GM12878 (cell line): Measurements from ENCODE around the gene ADGRL3. TPM values are rescaled to one million over a fixed set of nuclear protein-coding genes. Genes with fewer than 3 reads are reported as not detected.

Experiments used
- ATAC-seq: fragments of 200-7000 bp; cut with Tn5 transposase; 3 replicates; pipeline ENCODE4 v1.9.1; 2020; ENCODE audit warnings: mild to moderate bottlenecking, moderate library complexity
- BruUV-seq: library from RNA; stranded (reverse); fragments of 400-500 nt; replicated peaks from 2 replicates; lab custom pipeline; 2021; lab: Mats Ljungman, UMichigan
- CTCF ChIA-PET: fragments of 300-600 bp; sonication (Branson Sonifier 250); formaldehyde crosslinking; extraction: SDS; loops from one replicate; lab custom pipeline; 2021; ENCODE audit warnings: inconsistent platforms; lab: Yijun Ruan, JAX
- POLR2A ChIA-PET: fragments of 350-600 bp; formaldehyde crosslinking; extraction: SDS; loops from one replicate; lab custom pipeline; 2021; ENCODE audit warnings: inconsistent platforms; lab: Charles Lee
- RAD21 ChIA-PET: fragments of 300-600 bp; sonication (Branson Sonifier 250); formaldehyde crosslinking; loops from one replicate; lab custom pipeline; 2023; ENCODE audit warnings: antibody characterized with exemption; ENCODE audit not compliant: unreplicated experiment; lab: Charles Lee
- SMC1A ChIA-PET: fragments of 300-600 bp; sonication (Branson Sonifier 250); formaldehyde crosslinking; loops from one replicate; lab custom pipeline; 2023; ENCODE audit not compliant: unreplicated experiment, uncharacterized antibody; lab: Charles Lee
- DNase-seq: peaks from one replicate; pipeline ENCODE4 v3.0.0-alpha.2; 2011; ENCODE audit warnings: low read depth, low spot score
- FAIRE-seq: peaks from 3 replicates; lab custom pipeline; 2011; peaks lifted over from hg19 to GRCh38; lab: Jason Lieb, UNC
- H2AFZ ChIP-seq: 2 replicates; pipeline ENCODE4 v1.6.0; 2011; ENCODE audit warnings: low read depth, low read length, control low read depth; ENCODE audit not compliant: control insufficient read depth
- H3K27ac ChIP-seq: 2 replicates; pipeline ENCODE4 v1.5.1; 2011; ENCODE audit warnings: control low read depth; ENCODE audit not compliant: control insufficient read depth, insufficient read depth
- H3K27me3 ChIP-seq, 2 experiments: replicated peaks in 1 of 2; 2 replicates each; pipeline versions ENCODE4 v1.6.0 to v1.6.1; 2011; ENCODE audit warnings: low read length in 1 of 2; ENCODE audit not compliant: control insufficient read depth in 2 of 2, insufficient read depth in 2 of 2
- H3K36me3 ChIP-seq, 2 experiments: 2 replicates each; pipeline ENCODE4 v1.5.1; 2011; ENCODE audit warnings: low read length in 1 of 2; ENCODE audit not compliant: control insufficient read depth in 2 of 2, insufficient read depth in 2 of 2
- H3K4me1 ChIP-seq: 2 replicates; pipeline ENCODE4 v1.6.1; 2011; ENCODE audit warnings: mild to moderate bottlenecking, low read length, moderate library complexity, mixed read lengths; ENCODE audit not compliant: control insufficient read depth, insufficient read depth
- H3K4me2 ChIP-seq: 2 replicates; pipeline ENCODE4 v1.6.0; 2011; ENCODE audit warnings: control low read depth; ENCODE audit not compliant: control insufficient read depth, insufficient read depth
- H3K4me3 ChIP-seq: fragments of 200-600 bp; sonication (generic); 2 replicates; pipeline ENCODE4 v1.5.1; 2016
- H3K79me2 ChIP-seq: 2 replicates; pipeline ENCODE4 v1.6.0; 2011; ENCODE audit warnings: low read length; ENCODE audit not compliant: control insufficient read depth, insufficient read depth
- H3K9ac ChIP-seq: 2 replicates; pipeline ENCODE4 v1.8.0; 2011; ENCODE audit warnings: low read length, control low read depth, mixed read lengths; ENCODE audit not compliant: control insufficient read depth, insufficient read depth
- H3K9me3 ChIP-seq: replicated peaks from 3 replicates; pipeline ENCODE4 v1.5.1; 2011; ENCODE audit warnings: mild to moderate bottlenecking, low read length; ENCODE audit not compliant: control insufficient read depth, insufficient read depth
- H4K20me1 ChIP-seq: 2 replicates; pipeline ENCODE4 v1.6.0; 2011; ENCODE audit not compliant: control insufficient read depth, insufficient read depth
- ATF7 ChIP-seq: fragments of 450-650 bp; IDR thresholded peaks from 2 replicates; pipeline ENCODE4 v1.6.1; 2016; ENCODE audit warnings: low read depth, mild to moderate bottlenecking
- CEBPB ChIP-seq, 2 experiments: fragments of 150-350 bp in 1 of 2; IDR thresholded peaks; 2 replicates each; pipeline ENCODE4 v1.6.1; 2012 to 2014; ENCODE audit warnings: low read depth in 2 of 2, low read length in 2 of 2, borderline replicate concordance in 1 of 2, inconsistent platforms in 1 of 2
- ELK1 ChIP-seq: IDR thresholded peaks from 2 replicates; pipeline ENCODE4 v1.6.1; 2012; ENCODE audit warnings: low read depth, low read length, improper control_type of control experiment
- EP300 ChIP-seq, 2 experiments: fragments of 150-350 bp in 1 of 2; IDR thresholded peaks; 2 replicates each; pipeline ENCODE4 v1.6.1; 2011 to 2012; ENCODE audit warnings: low read depth in 2 of 2, low read length in 2 of 2, borderline replicate concordance in 1 of 2, improper control_type of control experiment in 1 of 2, inconsistent platforms in 1 of 2; ENCODE audit not compliant: control insufficient read depth in 1 of 2
- EZH2 ChIP-seq: IDR thresholded peaks from 2 replicates; pipeline ENCODE4 v1.6.1; 2012; ENCODE audit warnings: low read depth, mild to moderate bottlenecking, control low read depth, inconsistent platforms, low read length, borderline replicate concordance; ENCODE audit not compliant: control insufficient read depth
- IKZF1 ChIP-seq: fragments of 450-650 bp; conservative IDR thresholded peaks from 2 replicates; pipeline ENCODE4 v1.6.1; 2017; ENCODE audit warnings: antibody characterized with exemption, mild to moderate bottlenecking
- MEF2B ChIP-seq: fragments of 450-650 bp; IDR thresholded peaks from 2 replicates; pipeline ENCODE4 v1.6.1; 2018; ENCODE audit warnings: mild to moderate bottlenecking, moderate library complexity; ENCODE audit not compliant: partially characterized antibody, poor library complexity, severe bottlenecking
- MYC ChIP-seq: IDR thresholded peaks from 2 replicates; pipeline ENCODE4 v1.6.1; 2011; ENCODE audit warnings: mild to moderate bottlenecking, low read length, moderate library complexity, inconsistent platforms; ENCODE audit not compliant: insufficient read depth, insufficient replicate concordance, insufficient read length, severe bottlenecking
- SUZ12 ChIP-seq: fragments of 200-600 bp; sonication (generic); IDR thresholded peaks from one replicate; pipeline ENCODE4 v1.6.1; 2018; ENCODE audit warnings: antibody characterized with exemption, mild to moderate bottlenecking; ENCODE audit not compliant: unreplicated experiment
- TAF1 ChIP-seq: IDR thresholded peaks from 2 replicates; pipeline ENCODE4 v1.6.1; 2011; ENCODE audit warnings: mild to moderate bottlenecking, low read depth, low read length, borderline replicate concordance
- TCF3 ChIP-seq: IDR thresholded peaks from 2 replicates; pipeline ENCODE4 v1.6.1; 2012; ENCODE audit warnings: low read depth, mild to moderate bottlenecking, low read length, borderline replicate concordance; ENCODE audit not compliant: insufficient read depth
- ZNF24 ChIP-seq: fragments of 450-650 bp; IDR thresholded peaks from 2 replicates; pipeline ENCODE4 v1.6.1; 2017; ENCODE audit warnings: antibody characterized with exemption, mild to moderate bottlenecking
- whole genome bisulfite sequencing: methylation state at CpG from one replicate; pipeline ENCODE4 v1.1.6; 2016; ENCODE audit warnings: low lambda C conversion rate; ENCODE audit not compliant: insufficient replicate concordance, insufficient coverage; ENCODE audit errors: missing lambda C conversion rate; 5-methylcytosine and 5-hydroxymethylcytosine counted together
- in situ Hi-C: fragments of 300-500 bp; cut with MboI; formaldehyde crosslinking; loops from 9 replicates; pipeline ENCODE4 v1.14.3; 2018; ENCODE audit warnings: mixed read lengths
- intact Hi-C: fragments of 100-400 bp; cut with micrococcal nuclease; formaldehyde crosslinking; loops from one replicate; pipeline ENCODE4 v1.14.2; 2022; ENCODE audit not compliant: unreplicated experiment
- polyA plus RNA-seq, 11 experiments: library from polyadenylated mRNA; depleted of rRNA in 4 of 11; unstranded in 6 of 11; stranded (reverse) in 5 of 11; fragments of >200 nt; fragmentation: Nextera tagmentation in 4 of 11; fragmentation: Illumina TruSeq in 1 of 11; extraction: Ambion mirVana in 4 of 11; extraction: Trizol in 1 of 11; gene quantifications; 1 replicate in 1 of 11; 2 replicates in 10 of 11; pipeline versions ENCODE4 v1.2.1 to v1.2.3, GENCODE V29; 2011 to 2016; ENCODE audit warnings: inconsistent platforms in 2 of 11, missing spikeins in 2 of 11, low read depth in 1 of 11
- total RNA-seq, 4 experiments: library from RNA; depleted of rRNA in 3 of 4; stranded (reverse); fragments of >200 nt in 3 of 4; fragmentation: Illumina TruSeq in 1 of 4; extraction: Trizol in 1 of 4; gene quantifications; 2 replicates each; pipeline versions ENCODE4 v1.2.1 to v1.2.3, GENCODE V29; 2013 to 2021
- TF ChIP-seq, protein P1 (sequence below): IDR thresholded peaks from 2 replicates; pipeline ENCODE4 v1.6.1; 2012; ENCODE audit warnings: low read depth, low read length, improper control_type of control experiment

ADGRL3 gene
- total and polyA plus RNA-seq, 10 of the 15 experiments (the other 5 are each of a cell fraction or from before 2014, with no cell fraction given): 1.1 TPM; not detected in 9

DNA sequence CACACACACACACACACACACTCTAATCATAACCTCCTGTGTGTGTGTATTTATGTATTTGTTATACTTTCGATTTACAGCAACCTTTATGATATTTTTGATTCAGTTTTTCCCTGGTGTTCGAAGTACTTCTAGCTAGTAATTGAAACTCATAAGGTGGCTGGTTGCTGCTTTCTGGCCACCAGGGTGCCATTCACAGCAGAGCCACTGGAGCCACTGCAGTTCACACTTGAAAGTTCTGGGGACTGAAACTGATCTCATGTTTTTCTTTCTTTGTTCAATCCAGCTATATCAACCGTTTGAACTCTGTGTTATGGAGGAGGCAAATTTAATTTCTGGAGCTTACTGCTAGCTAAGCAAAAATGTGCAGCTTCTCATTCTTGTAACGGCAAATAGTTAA is 419.4 kb downstream of the ADGRL3 start:
- CTCF ChIA-PET: no interaction called here
- FAIRE-seq: no peak
- Histone ChIP-seq H3K9me3 (no peaks in the 10 kb centered on the region), H3K4me1 (no peaks in the 10 kb centered on the region), H3K79me2 (no peaks in the 10 kb centered on the region), H2AFZ (no peak overlapping the region), H3K4me3 (no peak overlapping the region), H3K4me2 (no peak overlapping the region), H4K20me1 (no peaks in the 10 kb centered on the region), H3K9ac (no peak overlapping the region), H3K36me3 (no peaks in the 10 kb centered on the region), H3K27ac (no peak overlapping the region), H3K27me3 (no peaks in the 10 kb centered on the region)
- ATAC-seq: peak; percentile 42; the same call in 1 of the 3 replicates
- in situ Hi-C loops (no loop called here), intact Hi-C loops (no loop called here)
- no peak for TF ChIP-seq ELK1
- no peak for TF ChIP-seq TAF1
- no peak for TF ChIP-seq SUZ12
- no peak for TF ChIP-seq TCF3
- no peak for TF ChIP-seq CEBPB (IDR thresholded peaks at IDR 0.05; ENCODE audit: borderline replicate concordance in 1 of 2, low read depth in 2 of 2, low read length in 2 of 2)
- TF ChIP-seq MYC: no peak
- WGBS: 25% methylated on average over 4 of the region's 4 CpGs
- RAD21 ChIA-PET: no interaction called here
- no peak for DNase-seq
- POLR2A ChIA-PET: no interaction called here
- SMC1A ChIA-PET: no interaction called here
- no TSS peak for BruUV-seq

- no peak for TF ChIP-seq ATF7
- no peak for TF ChIP-seq EZH2
- TF ChIP-seq, protein P1, sequence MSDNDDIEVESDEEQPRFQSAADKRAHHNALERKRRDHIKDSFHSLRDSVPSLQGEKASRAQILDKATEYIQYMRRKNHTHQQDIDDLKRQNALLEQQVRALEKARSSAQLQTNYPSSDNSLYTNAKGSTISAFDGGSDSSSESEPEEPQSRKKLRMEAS: no peak
- TF ChIP-seq MEF2B: no peak
- TF ChIP-seq ZNF24: no peak
- TF ChIP-seq EP300 (IDR thresholded peaks at IDR 0.05; ENCODE audit: borderline replicate concordance in 1 of 2, control insufficient read depth in 1 of 2, low read depth in 2 of 2, low read length in 2 of 2): no peak
- no peak for TF ChIP-seq IKZF1
- CTCF ChIA-PET: no interaction called here
- POLR2A ChIA-PET: no interaction called here
- H3K4me1 ChIP-seq: no peaks in the 10 kb centered on the region
- BruUV-seq: no TSS peak
- no peak overlapping the region for H3K9ac ChIP-seq
- H3K4me2 ChIP-seq: no peak overlapping the region
- intact Hi-C loops (no loop called here), in situ Hi-C loops (no loop called here)
- H3K9me3 ChIP-seq: no peaks in the 10 kb centered on the region
- H3K27me3 ChIP-seq: no peaks in the 10 kb centered on the region
- WGBS: 33% methylated on average over 1 of the region's 1 CpG
- no peaks in the 10 kb centered on the region for H3K36me3 ChIP-seq
- DNase-seq (no peak), FAIRE-seq (no peak), ATAC-seq (no peak)
- SMC1A ChIA-PET: no interaction called here
- H3K27ac ChIP-seq: no peak overlapping the region
- H2AFZ ChIP-seq: no peak overlapping the region
- H4K20me1 ChIP-seq: no peaks in the 10 kb centered on the region
- H3K79me2 ChIP-seq: no peaks in the 10 kb centered on the region
- no peak overlapping the region for H3K4me3 ChIP-seq
- RAD21 ChIA-PET: no interaction called here
Measured at GRCh38 chr4:61628282-61628681, 428.2 kb downstream of the ADGRL3 start.
